MM.1S (cell line): Measurements from ENCODE around the gene TTC13.

ENCODE experiments used
- CTCF ChIP-seq: fragments of 300-600 bp; sonication (generic); IDR thresholded peaks from 2 replicates; pipeline ENCODE4 v1.5.1; 2016; ENCODE audit warnings: antibody characterized with exemption, low read length, mixed read lengths
- EZH2 ChIP-seq: fragments of 300-600 bp; sonication (generic); optimal IDR thresholded peaks from 2 replicates; pipeline ENCODE3; 2017; ENCODE audit warnings: low read depth, mild to moderate bottlenecking, antibody characterized with exemption, low read length, mixed read lengths
- EZH2phosphoT487 ChIP-seq: fragments of 300-600 bp; sonication (generic); IDR thresholded peaks from 2 replicates; pipeline ENCODE4 v1.6.1; 2018; ENCODE audit warnings: antibody characterized with exemption, low read length

GRCh38 chr1:231016234-231016633 is 37.6 kb upstream of the TTC13 start:
- no peak for TF ChIP-seq CTCF
- no peak for TF ChIP-seq EZH2
- TF ChIP-seq EZH2phosphoT487 = no peak
